HL-60 (cell line): ENCODE results near the gene IL11RA.

Source experiments
- CTCF ChIP-seq: IDR thresholded peaks from one replicate; pipeline ENCODE4 v1.5.1; 2011; ENCODE audit warnings: low read length, control low read depth, inconsistent platforms; ENCODE audit not compliant: insufficient read depth
- GABPA ChIP-seq: IDR thresholded peaks from 2 replicates; pipeline ENCODE4 v1.6.1; 2012; ENCODE audit warnings: low read depth
- POLR2AphosphoS5 ChIP-seq: IDR thresholded peaks from 2 replicates; pipeline ENCODE4 v1.6.1; 2012; ENCODE audit warnings: low read depth
- REST ChIP-seq: IDR thresholded peaks from 2 replicates; pipeline ENCODE4 v1.6.1; 2012; ENCODE audit warnings: low read depth; ENCODE audit not compliant: insufficient replicate concordance
- SPI1 ChIP-seq: IDR thresholded peaks from 2 replicates; pipeline ENCODE4 v1.6.1; 2012; ENCODE audit warnings: low read depth, mild to moderate bottlenecking, borderline replicate concordance

GRCh38 chr9:34653151-34654072, 1.4 kb downstream of the IL11RA start:
- TF ChIP-seq POLR2AphosphoS5 (no peak), CTCF (no peak), REST (no peak), GABPA (no peak), SPI1 (no peak)
